Astrocyte (in vitro differentiated cells and primary cell): ENCODE data around the gene RABGAP1L. TPM values are rescaled to one million over a fixed set of nuclear protein-coding genes. Genes with fewer than 3 reads are reported as not detected.

Experiments used
- DNase-seq: peaks from one replicate; pipeline ENCODE4 v3.0.0-alpha.2; 2010; ENCODE audit warnings: low read depth
- FAIRE-seq: peaks from 2 replicates; lab custom pipeline; 2011; peaks lifted over from hg19 to GRCh38; lab: Jason Lieb, UNC
- H2AFZ ChIP-seq: 2 replicates; pipeline ENCODE4 v1.6.0; 2012; ENCODE audit warnings: low read depth, low read length, inconsistent platforms
- H3K27ac ChIP-seq: 2 replicates; pipeline ENCODE4 v1.5.1; 2011; ENCODE audit warnings: low read depth, low read length, inconsistent platforms
- H3K27me3 ChIP-seq: 2 replicates; pipeline ENCODE4 v1.6.0; 2011; ENCODE audit warnings: low read length, inconsistent platforms; ENCODE audit not compliant: insufficient read depth
- H3K36me3 ChIP-seq: 2 replicates; pipeline ENCODE4 v1.5.1; 2011; ENCODE audit warnings: low read length, inconsistent platforms; ENCODE audit not compliant: insufficient read depth
- H3K4me1 ChIP-seq: 2 replicates; pipeline ENCODE4 v1.5.1; 2011; ENCODE audit warnings: low read length, inconsistent platforms; ENCODE audit not compliant: insufficient read depth
- H3K4me2 ChIP-seq: 2 replicates; pipeline ENCODE4 v1.6.0; 2012; ENCODE audit warnings: low read length, inconsistent platforms
- H3K4me3 ChIP-seq: 2 replicates; pipeline ENCODE4 v1.5.1; 2011; ENCODE audit warnings: low read depth, mild to moderate bottlenecking, low read length, inconsistent platforms; ENCODE audit not compliant: insufficient read depth
- H3K79me2 ChIP-seq: 2 replicates; pipeline ENCODE4 v1.6.0; 2012; ENCODE audit warnings: mild to moderate bottlenecking, low read length, inconsistent platforms; ENCODE audit not compliant: insufficient read depth
- H3K9ac ChIP-seq: 2 replicates; pipeline ENCODE4 v1.6.0; 2012; ENCODE audit warnings: mild to moderate bottlenecking, low read length, inconsistent platforms
- H3K9me3 ChIP-seq: 2 replicates; pipeline ENCODE4 v1.5.1; 2012; ENCODE audit warnings: low read depth, mild to moderate bottlenecking, low read length, inconsistent platforms; ENCODE audit not compliant: insufficient read depth
- H4K20me1 ChIP-seq: 2 replicates; pipeline ENCODE4 v1.6.0; 2012; ENCODE audit warnings: low read length, inconsistent platforms; ENCODE audit not compliant: insufficient read depth
- H3K27ac Mint-ChIP-seq: one replicate; pipeline ENCODE4 v1.8.0; 2021; ENCODE audit warnings: mild to moderate bottlenecking, mixed read lengths; ENCODE audit not compliant: unreplicated experiment
- H3K27me3 Mint-ChIP-seq: one replicate; pipeline ENCODE4 v1.8.0; 2021; ENCODE audit warnings: low read depth, mixed read lengths; ENCODE audit not compliant: unreplicated experiment
- H3K36me3 Mint-ChIP-seq: one replicate; pipeline ENCODE4 v1.8.0; 2021; ENCODE audit warnings: low read depth, mixed read lengths; ENCODE audit not compliant: unreplicated experiment
- H3K4me1 Mint-ChIP-seq: one replicate; pipeline ENCODE4 v1.8.0; 2021; ENCODE audit warnings: low read depth, mixed read lengths; ENCODE audit not compliant: unreplicated experiment
- H3K4me3 Mint-ChIP-seq: one replicate; pipeline ENCODE4 v1.8.0; 2021; ENCODE audit warnings: mild to moderate bottlenecking, moderate library complexity, mixed read lengths; ENCODE audit not compliant: unreplicated experiment
- H3K9me3 Mint-ChIP-seq: one replicate; pipeline ENCODE4 v1.8.0; 2021; ENCODE audit warnings: mild to moderate bottlenecking, mixed read lengths; ENCODE audit not compliant: unreplicated experiment
- EZH2 ChIP-seq: IDR thresholded peaks from 2 replicates; pipeline ENCODE4 v1.6.1; 2012; ENCODE audit warnings: mild to moderate bottlenecking, low read length, inconsistent platforms; ENCODE audit not compliant: insufficient read depth
- total RNA-seq: library from RNA; stranded (reverse); gene quantifications from 2 replicates; pipeline ENCODE4 v1.2.1, GENCODE V29; 2021
- TF ChIP-seq, protein P1 (sequence below): IDR thresholded peaks from 2 replicates; pipeline ENCODE4 v1.5.1; 2011; ENCODE audit warnings: low read depth, mild to moderate bottlenecking, inconsistent platforms, low read length, moderate library complexity; ENCODE audit not compliant: insufficient read depth

RABGAP1L gene
- total RNA-seq, 1 donor from 2014 or later: 40.2 TPM

GRCh38 chr1:174167265-174167803 lies 8.0 kb downstream of the RABGAP1L start:
- TF ChIP-seq, protein P1, sequence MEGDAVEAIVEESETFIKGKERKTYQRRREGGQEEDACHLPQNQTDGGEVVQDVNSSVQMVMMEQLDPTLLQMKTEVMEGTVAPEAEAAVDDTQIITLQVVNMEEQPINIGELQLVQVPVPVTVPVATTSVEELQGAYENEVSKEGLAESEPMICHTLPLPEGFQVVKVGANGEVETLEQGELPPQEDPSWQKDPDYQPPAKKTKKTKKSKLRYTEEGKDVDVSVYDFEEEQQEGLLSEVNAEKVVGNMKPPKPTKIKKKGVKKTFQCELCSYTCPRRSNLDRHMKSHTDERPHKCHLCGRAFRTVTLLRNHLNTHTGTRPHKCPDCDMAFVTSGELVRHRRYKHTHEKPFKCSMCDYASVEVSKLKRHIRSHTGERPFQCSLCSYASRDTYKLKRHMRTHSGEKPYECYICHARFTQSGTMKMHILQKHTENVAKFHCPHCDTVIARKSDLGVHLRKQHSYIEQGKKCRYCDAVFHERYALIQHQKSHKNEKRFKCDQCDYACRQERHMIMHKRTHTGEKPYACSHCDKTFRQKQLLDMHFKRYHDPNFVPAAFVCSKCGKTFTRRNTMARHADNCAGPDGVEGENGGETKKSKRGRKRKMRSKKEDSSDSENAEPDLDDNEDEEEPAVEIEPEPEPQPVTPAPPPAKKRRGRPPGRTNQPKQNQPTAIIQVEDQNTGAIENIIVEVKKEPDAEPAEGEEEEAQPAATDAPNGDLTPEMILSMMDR: no peak
- TF ChIP-seq EZH2: no peak
- Mint-ChIP-seq H3K27ac (no peak overlapping the region), H3K9me3 (no peaks in the 10 kb centered on the region), H3K27me3 (no peaks in the 10 kb centered on the region), H3K4me1 (peaks cover under 1% of the 10 kb centered on the region), H3K4me3 (no peak overlapping the region), H3K36me3 (peaks cover 2% of the 10 kb centered on the region)
- Histone ChIP-seq H3K27me3 (no peaks in the 10 kb centered on the region), H2AFZ (no peak overlapping the region), H3K9ac (no peak overlapping the region), H3K79me2 (peaks cover 43% of the 10 kb centered on the region), H3K4me1 (no peaks in the 10 kb centered on the region), H3K4me2 (no peak overlapping the region), H3K36me3 (no peaks in the 10 kb centered on the region), H3K4me3 (no peak overlapping the region), H3K27ac (no peak overlapping the region), H3K9me3 (no peaks in the 10 kb centered on the region), H4K20me1 (peaks cover 5% of the 10 kb centered on the region)
- FAIRE-seq (no peak), DNase-seq (no peak)

GRCh38 chr1:174169342-174169741 lies 10.0 kb downstream of the RABGAP1L start:
- H3K27ac ChIP-seq: no peak overlapping the region
- FAIRE-seq: no peak
- H3K36me3 Mint-ChIP-seq: peaks cover 2% of the 10 kb centered on the region
- peaks cover 27% of the 10 kb centered on the region for H3K79me2 ChIP-seq
- no peaks in the 10 kb centered on the region for H3K36me3 ChIP-seq
- no peak overlapping the region for H3K9ac ChIP-seq
- H3K4me1 ChIP-seq: no peaks in the 10 kb centered on the region
- H3K4me1 Mint-ChIP-seq: no peaks in the 10 kb centered on the region
- H2AFZ ChIP-seq: no peak overlapping the region
- no peak overlapping the region for H3K4me3 ChIP-seq
- DNase-seq: no peak
- no peaks in the 10 kb centered on the region for H3K27me3 Mint-ChIP-seq
- H4K20me1 ChIP-seq: peaks cover 5% of the 10 kb centered on the region
- no peak overlapping the region for H3K4me3 Mint-ChIP-seq
- H3K4me2 ChIP-seq: no peak overlapping the region
- H3K27ac Mint-ChIP-seq: no peak overlapping the region
- no peaks in the 10 kb centered on the region for H3K9me3 ChIP-seq
- H3K9me3 Mint-ChIP-seq: no peaks in the 10 kb centered on the region
- TF ChIP-seq, protein P1: no peak
- no peak for TF ChIP-seq EZH2
- H3K27me3 ChIP-seq: no peaks in the 10 kb centered on the region

DNA sequence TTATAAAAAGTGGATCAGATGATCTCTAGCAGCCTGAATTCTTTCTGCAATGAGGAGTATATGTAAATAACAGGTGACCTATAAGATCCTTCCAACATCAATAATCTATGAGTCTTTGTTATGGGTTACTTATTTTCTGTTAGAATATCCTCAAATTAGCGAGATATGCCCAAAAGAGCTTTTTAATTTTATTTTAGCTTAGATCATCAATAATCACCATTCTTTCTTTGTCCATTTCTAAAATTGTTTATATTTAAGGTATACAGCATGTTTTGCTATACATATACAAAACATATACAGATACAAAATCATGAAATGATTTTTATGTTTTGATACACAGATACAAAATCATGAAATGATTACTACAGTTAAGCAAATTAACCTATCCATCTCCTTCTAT lies 11.8 kb downstream of the RABGAP1L start:
- FAIRE-seq: no peak
- no peaks in the 10 kb centered on the region for H3K9me3 ChIP-seq
- H3K4me3 ChIP-seq: no peak overlapping the region
- H3K36me3 Mint-ChIP-seq: no peaks in the 10 kb centered on the region
- no peaks in the 10 kb centered on the region for H3K4me1 Mint-ChIP-seq
- H3K9ac ChIP-seq: no peak overlapping the region
- H3K79me2 ChIP-seq: peaks cover 21% of the 10 kb centered on the region
- H3K27me3 ChIP-seq: no peaks in the 10 kb centered on the region
- H3K27ac Mint-ChIP-seq: no peak overlapping the region
- DNase-seq: no peak
- no peak overlapping the region for H3K4me2 ChIP-seq
- no peaks in the 10 kb centered on the region for H3K9me3 Mint-ChIP-seq
- H3K36me3 ChIP-seq: no peaks in the 10 kb centered on the region
- H2AFZ ChIP-seq: no peak overlapping the region
- H4K20me1 ChIP-seq: peaks cover 5% of the 10 kb centered on the region
- no peaks in the 10 kb centered on the region for H3K27me3 Mint-ChIP-seq
- H3K27ac ChIP-seq: no peak overlapping the region
- H3K4me3 Mint-ChIP-seq: no peak overlapping the region
- no peaks in the 10 kb centered on the region for H3K4me1 ChIP-seq
- TF ChIP-seq, protein P1: no peak
- no peak for TF ChIP-seq EZH2
